Occipital lobe (tissue), 2 donors: ENCODE results near the gene ADK. TPM values are rescaled to one million over a fixed set of nuclear protein-coding genes. Genes with fewer than 3 reads are reported as not detected.
"Not testable (repeated sequence)": the region's sequence is repeated elsewhere in the genome, so short reads cannot be mapped to it uniquely, and the experiment has no call there.

Experiments used
- DNase-seq: peaks from one replicate; lab custom pipeline; 2025; lab: John Stamatoyannopoulos, UW
- total RNA-seq: library from RNA; depleted of rRNA; stranded (reverse); fragments of >200 nt; gene quantifications from one replicate; pipeline ENCODE4 v1.2.3, GENCODE V29; 2014

ADK gene
- 39.8 TPM for total RNA-seq

- DNase-seq: peak; percentile 97
These were observed at the start of gene ADK for GRCh38 chr10:74150990-74151878. Gene ADK, plus strand, starts transcription at chr10:74151221. Its CDS starts 58 bp downstream, at chr10:74151279.

GRCh38 chr10:74103560-74104258 lies 47.3 kb upstream of the ADK start:
- no peak for DNase-seq

GRCh38 chr10:74104480-74104879 lies 46.5 kb upstream of the ADK start:
- DNase-seq: no peak

GRCh38 chr10:74104996-74105395 lies 46.0 kb upstream of the ADK start:
- DNase-seq: no peak

GRCh38 chr10:74107391-74107790 lies 43.6 kb upstream of the ADK start:
- DNase-seq: no peak

GRCh38 chr10:74109452-74109851 lies 41.6 kb upstream of the ADK start:
- DNase-seq: no peak

GRCh38 chr10:74110120-74110519 lies 40.9 kb upstream of the ADK start:
- DNase-seq: no peak

GRCh38 chr10:74111799-74112198 lies 39.2 kb upstream of the ADK start:
- no peak for DNase-seq

GRCh38 chr10:74113546-74113945 lies 37.5 kb upstream of the ADK start:
- no peak for DNase-seq

- DNase-seq: peak; percentile 53
These were observed 37.0 kb upstream of the ADK start for GRCh38 chr10:74114041-74114448.

GRCh38 chr10:74117738-74118137 lies 33.3 kb upstream of the ADK start:
- DNase-seq: no peak

- no peak for DNase-seq
These were observed 32.2 kb upstream of the ADK start for GRCh38 chr10:74118804-74119203.

GRCh38 chr10:74120911-74121310 lies 30.1 kb upstream of the ADK start:
- no peak for DNase-seq

- no peak for DNase-seq
These were observed 29.7 kb upstream of the ADK start for GRCh38 chr10:74121368-74121767.

GRCh38 chr10:74122060-74122459 lies 29.0 kb upstream of the ADK start:
- DNase-seq: no peak

- DNase-seq: no peak
These were observed 27.9 kb upstream of the ADK start for GRCh38 chr10:74123081-74123480.

GRCh38 chr10:74133923-74134820 lies 16.8 kb upstream of the ADK start:
- no peak for DNase-seq

- DNase-seq: no peak
These were observed 15.6 kb upstream of the ADK start for GRCh38 chr10:74135452-74135851.

GRCh38 chr10:74137992-74138391 lies 13.0 kb upstream of the ADK start:
- DNase-seq: no peak

GRCh38 chr10:74138596-74138995 lies 12.4 kb upstream of the ADK start:
- DNase-seq: not testable (repeated sequence)

GRCh38 chr10:74139981-74140380 lies 11.0 kb upstream of the ADK start:
- no peak for DNase-seq

- DNase-seq: no peak
These were observed 10.5 kb upstream of the ADK start for GRCh38 chr10:74140553-74140952.
